Spleen (tissue), 11 donors: ENCODE results near the gene SLC40A1. TPM values are rescaled to one million over a fixed set of nuclear protein-coding genes. Genes with fewer than 3 reads are reported as not detected.

Experiments used
- DNase-seq: peaks from one replicate; pipeline ENCODE4 v3.0.0-alpha.2; 2020
- H3K27ac ChIP-seq, 8 donors: fragments of 200-600 bp; sonication (generic) in 7 of 8; 1 replicate in 4 of 8; 2 replicates in 4 of 8; pipeline versions ENCODE4 v1.5.0 to v1.8.0; 2016 to 2021; ENCODE audit warnings: inconsistent platforms in 4 of 8, mild to moderate bottlenecking in 4 of 8, moderate library complexity in 1 of 8
- H3K27me3 ChIP-seq, 7 donors: fragments of 200-600 bp; sonication (generic) in 6 of 7; replicated peaks in 1 of 7; 1 replicate in 4 of 7; 2 replicates in 3 of 7; pipeline versions ENCODE4 v1.5.0 to v1.8.0; 2016 to 2021; ENCODE audit warnings: inconsistent platforms in 3 of 7, mild to moderate bottlenecking in 1 of 7
- H3K36me3 ChIP-seq, 6 donors: fragments of 200-600 bp; sonication (generic) in 5 of 6; 1 replicate in 4 of 6; 2 replicates in 2 of 6; pipeline versions ENCODE4 v1.5.0 to v1.8.0; 2016 to 2021; ENCODE audit warnings: inconsistent platforms in 2 of 6
- H3K4me1 ChIP-seq, 6 donors: fragments of 200-600 bp; sonication (generic) in 5 of 6; 1 replicate in 3 of 6; 2 replicates in 3 of 6; pipeline versions ENCODE4 v1.5.0 to v1.8.0; 2016 to 2021; ENCODE audit warnings: inconsistent platforms in 3 of 6
- H3K4me3 ChIP-seq, 8 donors: fragments of 200-600 bp; sonication (generic) in 7 of 8; 1 replicate in 4 of 8; 2 replicates in 4 of 8; pipeline versions ENCODE4 v1.5.0 to v1.8.0; 2016 to 2021; ENCODE audit warnings: inconsistent platforms in 4 of 8, mild to moderate bottlenecking in 4 of 8, moderate library complexity in 2 of 8
- H3K9me3 ChIP-seq, 8 donors: fragments of 200-600 bp; sonication (generic) in 7 of 8; 1 replicate in 4 of 8; 2 replicates in 4 of 8; pipeline versions ENCODE4 v1.5.0 to v1.8.0; 2016 to 2021; ENCODE audit warnings: inconsistent platforms in 4 of 8
- POLR2A ChIP-seq, 3 donors: fragments of 450-650 bp; IDR thresholded peaks; one replicate each; pipeline ENCODE4 v1.5.1; 2017; ENCODE audit warnings: antibody characterized with exemption in 3 of 3, mild to moderate bottlenecking in 1 of 3
- POLR2AphosphoS5 ChIP-seq, 3 donors: sonication (generic); formaldehyde crosslinking; IDR thresholded peaks; one replicate each; pipeline ENCODE4 v1.5.1; 2017; ENCODE audit warnings: antibody characterized with exemption in 3 of 3
- WGBS, 5 donors: extraction: QIAGEN DNeasy Blood & Tissue Kit in 3 of 5; methylation state at CpG; one replicate each; pipeline versions ENCODE4 v1.1.5 to v1.1.7; 2013 to 2018; 5-methylcytosine and 5-hydroxymethylcytosine counted together
- intact Hi-C: fragments of 100-400 bp; cut with DNase I; formaldehyde crosslinking; loops from one replicate; pipeline ENCODE4 v1.15.0; 2023; ENCODE audit warnings: low total_unique reads
- polyA plus RNA-seq, 3 donors: library from polyadenylated mRNA; stranded (reverse); fragments of 200-250 nt; gene quantifications; one replicate each; pipeline ENCODE4 v1.2.1, GENCODE V29; 2013
- total RNA-seq, 7 donors: library from RNA; depleted of rRNA in 3 of 7; stranded (reverse); fragments of >200 nt in 3 of 7; fragmentation: NEBNext Ultra II Directional in 4 of 7; extraction: Animal tissue kit (Norgen Biotek cat#: 25700) in 4 of 7; gene quantifications; one replicate each; pipeline versions ENCODE4 v1.1.0 to v1.2.1, GENCODE V29; 2016 to 2021
- TF ChIP-seq, protein P1 (sequence below), 11 experiments: fragments of 200-600 bp in 7 of 11; fragments of 450-650 bp in 4 of 11; sonication (generic) in 4 of 11; IDR thresholded peaks in 8 of 11; conservative IDR thresholded peaks in 3 of 11; 1 replicate in 7 of 11; 2 replicates in 4 of 11; pipeline versions ENCODE4 v1.4.0 to v1.8.0; 2016 to 2021; ENCODE audit warnings: antibody characterized with exemption in 11 of 11, inconsistent platforms in 4 of 11, mild to moderate bottlenecking in 1 of 11
- donor health status: healthy with polysubstance abuse.
- donor health status: DM: no; HTN: no; CAD: no; lungs with moderate emphysema.
- donor health status: DM: no; HTN: no; CAD: no.
- donor health status: Bipolar disorder and iron deficiency.
- donor health status: healthy.
- donor health status: DM: no; HTN: no; CAD: no.
- donor health status: DM: yes; HTN: yes; CAD: no.

Gene SLC40A1
- total and polyA plus RNA-seq, 10 donors: 55.7 to 843 (median 455) TPM

GRCh38 chr2:189592353-189592984, 11.9 kb upstream of the SLC40A1 start:
- H3K27me3 ChIP-seq: no peaks in the 10 kb centered on the region
- no peak overlapping the region for H3K27ac ChIP-seq
- no peak for DNase-seq
- no peak overlapping the region for H3K4me3 ChIP-seq
- intact Hi-C loops: no loop called here
- TF ChIP-seq POLR2A (IDR thresholded peaks at IDR 0.05) (no peak), POLR2AphosphoS5 (IDR thresholded peaks at IDR 0.05) (no peak)
- TF ChIP-seq, protein P1, sequence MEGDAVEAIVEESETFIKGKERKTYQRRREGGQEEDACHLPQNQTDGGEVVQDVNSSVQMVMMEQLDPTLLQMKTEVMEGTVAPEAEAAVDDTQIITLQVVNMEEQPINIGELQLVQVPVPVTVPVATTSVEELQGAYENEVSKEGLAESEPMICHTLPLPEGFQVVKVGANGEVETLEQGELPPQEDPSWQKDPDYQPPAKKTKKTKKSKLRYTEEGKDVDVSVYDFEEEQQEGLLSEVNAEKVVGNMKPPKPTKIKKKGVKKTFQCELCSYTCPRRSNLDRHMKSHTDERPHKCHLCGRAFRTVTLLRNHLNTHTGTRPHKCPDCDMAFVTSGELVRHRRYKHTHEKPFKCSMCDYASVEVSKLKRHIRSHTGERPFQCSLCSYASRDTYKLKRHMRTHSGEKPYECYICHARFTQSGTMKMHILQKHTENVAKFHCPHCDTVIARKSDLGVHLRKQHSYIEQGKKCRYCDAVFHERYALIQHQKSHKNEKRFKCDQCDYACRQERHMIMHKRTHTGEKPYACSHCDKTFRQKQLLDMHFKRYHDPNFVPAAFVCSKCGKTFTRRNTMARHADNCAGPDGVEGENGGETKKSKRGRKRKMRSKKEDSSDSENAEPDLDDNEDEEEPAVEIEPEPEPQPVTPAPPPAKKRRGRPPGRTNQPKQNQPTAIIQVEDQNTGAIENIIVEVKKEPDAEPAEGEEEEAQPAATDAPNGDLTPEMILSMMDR (IDR thresholded peaks at IDR 0.05 in 8 of 11, conservative IDR thresholded peaks at IDR 0.05 in 3 of 11): no peak
- no peaks in the 10 kb centered on the region for H3K9me3 ChIP-seq
- H3K4me1 ChIP-seq: peaks cover 0 to 14% (median 4%) of the 10 kb centered on the region in 6 donors
- no peaks in the 10 kb centered on the region for H3K36me3 ChIP-seq
- 4 to 9% (median 8%) methylated on average over 1 of the region's 1 CpG for WGBS, 5 donors

GRCh38 chr2:189587780-189588179, 7.2 kb upstream of the SLC40A1 start:
- H3K27ac ChIP-seq: no peak overlapping the region
- intact Hi-C loops: no loop called here
- no peaks in the 10 kb centered on the region for H3K9me3 ChIP-seq
- H3K36me3 ChIP-seq: no peaks in the 10 kb centered on the region
- DNase-seq: no peak
- TF ChIP-seq POLR2A (IDR thresholded peaks at IDR 0.05) (no peak), POLR2AphosphoS5 (IDR thresholded peaks at IDR 0.05) (no peak)
- TF ChIP-seq, protein P1 (IDR thresholded peaks at IDR 0.05 in 8 of 11, conservative IDR thresholded peaks at IDR 0.05 in 3 of 11): no peak
- no peaks in the 10 kb centered on the region for H3K27me3 ChIP-seq
- H3K4me3 ChIP-seq: no peak overlapping the region
- WGBS, 5 donors: 34 to 75% (median 57%) methylated on average over 4 of the region's 4 CpGs
- peaks cover 0 to 16% (median 7%) of the 10 kb centered on the region in 6 donors for H3K4me1 ChIP-seq

DNA sequence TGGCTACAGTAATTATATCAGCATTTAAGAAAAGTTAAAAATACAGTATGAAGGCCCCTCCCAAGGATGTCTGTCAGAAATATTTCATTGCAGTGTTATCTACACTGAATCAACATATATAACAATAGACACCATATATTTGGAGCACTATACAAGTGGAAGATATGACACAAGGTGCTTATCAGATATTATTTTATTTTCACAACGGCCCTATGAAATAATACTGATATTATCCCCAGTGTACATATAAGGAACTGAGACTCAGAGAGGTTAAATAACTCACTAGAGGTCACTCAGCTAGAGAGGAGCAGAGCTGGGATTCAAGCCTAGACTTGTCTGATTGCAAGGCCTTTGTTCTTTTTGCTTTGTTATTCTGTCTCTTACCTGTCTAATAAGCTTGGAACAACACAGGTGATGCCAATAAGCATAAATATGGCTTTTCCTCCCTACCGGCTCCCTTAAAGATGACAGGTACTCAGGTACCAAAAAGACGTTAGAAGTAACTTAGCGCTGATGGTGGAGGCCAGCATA, 4.7 kb upstream of the SLC40A1 start:
- 83 to 90% (median 86%) methylated on average over 4 of the region's 4 CpGs for WGBS, 5 donors
- H3K4me1 ChIP-seq: peaks cover 4 to 32% (median 20%) of the 10 kb centered on the region in 6 donors
- TF ChIP-seq POLR2AphosphoS5 (IDR thresholded peaks at IDR 0.05) (no peak), POLR2A (IDR thresholded peaks at IDR 0.05) (no peak)
- TF ChIP-seq, protein P1 (IDR thresholded peaks at IDR 0.05 in 8 of 11, conservative IDR thresholded peaks at IDR 0.05 in 3 of 11): no peak
- no peak for DNase-seq
- no peaks in the 10 kb centered on the region for H3K9me3 ChIP-seq
- no peaks in the 10 kb centered on the region for H3K36me3 ChIP-seq
- peaks cover 0 to 24% (median 7%) of the 10 kb centered on the region in 7 donors for H3K27me3 ChIP-seq
- intact Hi-C loops: no loop called here
- H3K27ac ChIP-seq: no peak overlapping the region
- no peak overlapping the region for H3K4me3 ChIP-seq

DNA sequence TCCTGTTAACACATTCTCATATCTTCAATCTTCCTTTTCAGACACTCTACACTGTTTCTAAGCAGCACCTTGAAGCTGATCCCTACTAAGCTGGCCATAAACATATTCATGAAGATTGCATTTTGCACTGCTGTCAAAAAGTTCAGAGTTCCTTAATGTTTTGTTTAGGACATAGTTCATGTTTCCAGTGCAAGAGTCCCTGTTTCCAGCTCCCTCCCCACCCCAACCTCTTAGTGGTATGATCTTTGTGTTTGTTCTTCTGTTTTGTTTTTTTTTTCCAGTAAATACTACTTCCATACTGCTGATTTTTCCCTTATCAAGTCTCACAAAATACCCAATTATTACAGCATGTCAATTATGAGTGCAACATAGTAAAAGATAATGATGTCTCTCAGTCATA, 4.1 kb upstream of the SLC40A1 start:
- TF ChIP-seq POLR2AphosphoS5 (IDR thresholded peaks at IDR 0.05): no peak
- TF ChIP-seq POLR2A (IDR thresholded peaks at IDR 0.05): no peak
- TF ChIP-seq, protein P1 (IDR thresholded peaks at IDR 0.05 in 8 of 11, conservative IDR thresholded peaks at IDR 0.05 in 3 of 11): no peak
- Histone ChIP-seq H3K36me3 (no peaks in the 10 kb centered on the region), H3K4me1 (peaks cover 4 to 38% (median 20%) of the 10 kb centered on the region in 6 donors), H3K9me3 (no peaks in the 10 kb centered on the region), H3K27me3 (peaks cover 0 to 30% (median 7%) of the 10 kb centered on the region in 7 donors), H3K27ac (peak overlapping the region in 3 of 8 donors; percentile 31 to 52 (median 39)), H3K4me3 (no peak overlapping the region)
- no peak for DNase-seq
- intact Hi-C loops: no loop called here
